HUES48 (cell line): ENCODE measurements around the gene NPHP1.
"Not testable (repeated sequence)": the region's sequence is repeated elsewhere in the genome, so short reads cannot be mapped to it uniquely, and the experiment has no call there.

ENCODE experiments used
- H3K27ac ChIP-seq: one replicate; pipeline ENCODE4 v1.7.0; 2013; ENCODE audit warnings: low read depth, low read length, inconsistent platforms
- H3K27me3 ChIP-seq: 2 replicates; pipeline ENCODE4 v1.6.1; 2013; ENCODE audit warnings: mild to moderate bottlenecking, low read length; ENCODE audit not compliant: control insufficient read depth, insufficient read depth
- H3K36me3 ChIP-seq: 2 replicates; pipeline ENCODE4 v1.6.1; 2013; ENCODE audit warnings: low read length; ENCODE audit not compliant: control insufficient read depth, insufficient read depth
- H3K4me1 ChIP-seq: 2 replicates; pipeline ENCODE4 v1.6.1; 2013; ENCODE audit warnings: mild to moderate bottlenecking, low read length; ENCODE audit not compliant: control insufficient read depth, insufficient read depth
- H3K4me3 ChIP-seq: 2 replicates; pipeline ENCODE4 v1.5.1; 2013; ENCODE audit warnings: mild to moderate bottlenecking, low read depth, low read length
- H3K9ac ChIP-seq: 2 replicates; pipeline ENCODE4 v1.6.1; 2013; ENCODE audit warnings: mild to moderate bottlenecking, low read depth, low read length, moderate library complexity
- H3K9me3 ChIP-seq: 2 replicates; pipeline ENCODE4 v1.6.1; 2013; ENCODE audit warnings: low read length; ENCODE audit not compliant: control insufficient read depth, insufficient read depth

NPHP1 gene

GRCh38 chr2:110218889-110219288 is 14.1 kb upstream of the NPHP1 start:
- H3K9me3 ChIP-seq = peaks cover 11% of the 10 kb centered on the region
- not testable (repeated sequence) for H3K9ac ChIP-seq, H3K4me1 ChIP-seq, H3K27me3 ChIP-seq, H3K27ac ChIP-seq, H3K36me3 ChIP-seq, H3K4me3 ChIP-seq

GRCh38 chr2:110216803-110217202 is 12.0 kb upstream of the NPHP1 start:
- H3K9me3 ChIP-seq = peaks cover 15% of the 10 kb centered on the region
- H3K4me3 ChIP-seq = no peak overlapping the region
- H3K9ac ChIP-seq = no peak overlapping the region
- H3K36me3 ChIP-seq = no peaks in the 10 kb centered on the region
- no peaks in the 10 kb centered on the region; the same call in 1 of the 2 replicates for H3K4me1 ChIP-seq
- no peak overlapping the region for H3K27ac ChIP-seq
- no peaks in the 10 kb centered on the region for H3K27me3 ChIP-seq

GRCh38 chr2:110216199-110216598 is 11.4 kb upstream of the NPHP1 start:
- Histone ChIP-seq H3K36me3 (no peaks in the 10 kb centered on the region), H3K4me1 (no peaks in the 10 kb centered on the region), H3K4me3 (no peak overlapping the region), H3K9ac (no peak overlapping the region), H3K27me3 (no peaks in the 10 kb centered on the region), H3K27ac (no peak overlapping the region), H3K9me3 (peaks cover 15% of the 10 kb centered on the region)

GRCh38 chr2:110215566-110216158 is 10.8 kb upstream of the NPHP1 start:
- H3K27me3 ChIP-seq = no peaks in the 10 kb centered on the region
- no peaks in the 10 kb centered on the region for H3K36me3 ChIP-seq
- H3K9me3 ChIP-seq = peaks cover 15% of the 10 kb centered on the region
- H3K27ac ChIP-seq = no peak overlapping the region
- no peak overlapping the region for H3K4me3 ChIP-seq
- no peak overlapping the region for H3K9ac ChIP-seq
- H3K4me1 ChIP-seq = no peaks in the 10 kb centered on the region

GRCh38 chr2:110215091-110215490 is 10.3 kb upstream of the NPHP1 start:
- Histone ChIP-seq H3K27ac (no peak overlapping the region), H3K4me1 (no peaks in the 10 kb centered on the region), H3K9ac (no peak overlapping the region), H3K36me3 (peaks cover 4% of the 10 kb centered on the region; the same call in 1 of the 2 replicates), H3K27me3 (no peaks in the 10 kb centered on the region), H3K9me3 (peaks cover 15% of the 10 kb centered on the region), H3K4me3 (no peak overlapping the region)

GRCh38 chr2:110213522-110213921 is 8.7 kb upstream of the NPHP1 start:
- H3K4me1 ChIP-seq, H3K27me3 ChIP-seq, H3K4me3 ChIP-seq, H3K36me3 ChIP-seq, H3K9ac ChIP-seq, H3K27ac ChIP-seq: not testable (repeated sequence)
- H3K9me3 ChIP-seq = peaks cover 12% of the 10 kb centered on the region

GRCh38 chr2:110211938-110212858 is 7.4 kb upstream of the NPHP1 start, which contains the start of gene MTLN:
Gene MTLN (minus strand): TSS chr2:110212547. CDS start chr2:110212525, 22 bp downstream.
- no peaks in the 10 kb centered on the region for H3K4me1 ChIP-seq
- peak within 1 kb of the TSS; percentile 63 for H3K27ac ChIP-seq
- peak within 1 kb of the TSS; percentile 92 for H3K4me3 ChIP-seq
- peaks cover 9% of the 10 kb centered on the region; the same call in 1 of the 2 replicates for H3K36me3 ChIP-seq
- peaks cover 7% of the 10 kb centered on the region for H3K9me3 ChIP-seq
- peak within 1 kb of the TSS; percentile 89 for H3K9ac ChIP-seq
- no peaks in the 10 kb centered on the region for H3K27me3 ChIP-seq

GRCh38 chr2:110205660-110206455 is 1.0 kb upstream of the NPHP1 start:
- Histone ChIP-seq H3K4me3 (no peak overlapping the region), H3K36me3 (peaks cover 9% of the 10 kb centered on the region; the same call in 1 of the 2 replicates), H3K4me1 (no peaks in the 10 kb centered on the region; the same call in 1 of the 2 replicates), H3K9ac (no peak overlapping the region), H3K27me3 (no peaks in the 10 kb centered on the region), H3K27ac (no peak overlapping the region), H3K9me3 (no peaks in the 10 kb centered on the region)

- H3K36me3 ChIP-seq = no peaks in the 10 kb centered on the region
- H3K4me3 ChIP-seq = no peak overlapping the region
- H3K9me3 ChIP-seq = no peaks in the 10 kb centered on the region
- no peak overlapping the region for H3K27ac ChIP-seq
- no peak overlapping the region for H3K9ac ChIP-seq
- no peaks in the 10 kb centered on the region for H3K4me1 ChIP-seq
- H3K27me3 ChIP-seq = no peaks in the 10 kb centered on the region
Observed at GRCh38 chr2:110198016-110198415, 6.8 kb downstream of the NPHP1 start.

GRCh38 chr2:110197452-110197851 is 7.4 kb downstream of the NPHP1 start:
- H3K36me3 ChIP-seq = no peaks in the 10 kb centered on the region
- H3K27ac ChIP-seq = no peak overlapping the region
- H3K9ac ChIP-seq = no peak overlapping the region
- no peaks in the 10 kb centered on the region for H3K27me3 ChIP-seq
- no peaks in the 10 kb centered on the region for H3K9me3 ChIP-seq
- no peaks in the 10 kb centered on the region for H3K4me1 ChIP-seq
- no peak overlapping the region for H3K4me3 ChIP-seq
